IMR-90 (cell line): ENCODE measurements around the gene AKNA. TPM values are rescaled to one million over a fixed set of nuclear protein-coding genes. Genes with fewer than 3 reads are reported as not detected.

ENCODE experiments used
- ATAC-seq: fragments of 200-7000 bp; cut with Tn5 transposase; 2 replicates; pipeline ENCODE4 v1.9.1; 2020; ENCODE audit warnings: low read depth, mild to moderate bottlenecking, moderate library complexity
- BruUV-seq: library from RNA; stranded (reverse); fragments of 400-500 nt; replicated peaks from 2 replicates; lab custom pipeline; 2021; lab: Mats Ljungman, UMichigan
- CTCF ChIA-PET: fragments of 300-600 bp; formaldehyde crosslinking; extraction: SDS; loops from one replicate; lab custom pipeline; 2021; ENCODE audit warnings: antibody characterized with exemption; lab: Yijun Ruan, JAX
- POLR2A ChIA-PET: fragments of 300-600 bp; sonication (Branson Sonifier 250); formaldehyde crosslinking; loops from one replicate; lab custom pipeline; 2022; ENCODE audit warnings: antibody characterized with exemption; ENCODE audit not compliant: unreplicated experiment; lab: Charles Lee
- DNase-seq: peaks from one replicate; pipeline ENCODE4 v3.0.0; 2013
- H2AFZ ChIP-seq: replicated peaks from 2 replicates; pipeline ENCODE3; 2013; ENCODE audit warnings: low read length, mild to moderate bottlenecking; ENCODE audit not compliant: poor library complexity
- H2AK5ac ChIP-seq: 2 replicates; pipeline ENCODE4 v1.6.1; 2013; ENCODE audit warnings: low read depth, low read length, inconsistent platforms
- H2AK9ac ChIP-seq: replicated peaks from 2 replicates; pipeline ENCODE3; 2013; ENCODE audit warnings: mild to moderate bottlenecking, low read depth, low read length, moderate library complexity; ENCODE audit not compliant: poor library complexity
- H2BK120ac ChIP-seq: 2 replicates; pipeline ENCODE4 v1.6.1; 2013; ENCODE audit warnings: low read depth, low read length, inconsistent platforms
- H2BK15ac ChIP-seq: 3 replicates; pipeline ENCODE4 v1.6.1; 2013; ENCODE audit warnings: low read depth, low read length, inconsistent platforms
- H2BK20ac ChIP-seq: 2 replicates; pipeline ENCODE4 v1.6.1; 2013; ENCODE audit warnings: low read depth, mild to moderate bottlenecking, inconsistent platforms, low read length, moderate library complexity
- H2BK5ac ChIP-seq: 2 replicates; pipeline ENCODE4 v1.6.1; 2013; ENCODE audit warnings: mild to moderate bottlenecking, low read depth, low read length, inconsistent platforms; ENCODE audit not compliant: poor library complexity, severe bottlenecking
- H3K14ac ChIP-seq: replicated peaks from 2 replicates; pipeline ENCODE4 v1.6.1; 2013; ENCODE audit warnings: low read depth, low read length, inconsistent platforms
- H3K18ac ChIP-seq: 2 replicates; pipeline ENCODE4 v1.6.1; 2013; ENCODE audit warnings: low read depth, low read length, control low read depth
- H3K23ac ChIP-seq: 2 replicates; pipeline ENCODE4 v1.6.1; 2013; ENCODE audit warnings: low read depth, low read length, inconsistent platforms
- H3K27ac ChIP-seq: 2 replicates; pipeline ENCODE4 v1.5.1; 2013; ENCODE audit warnings: mild to moderate bottlenecking, control low read depth, low read length; ENCODE audit not compliant: insufficient read depth
- H3K27me3 ChIP-seq: 2 replicates; pipeline ENCODE4 v1.6.1; 2013; ENCODE audit warnings: low read length; ENCODE audit not compliant: control insufficient read depth, insufficient read depth
- H3K36me3 ChIP-seq: 2 replicates; pipeline ENCODE4 v1.6.1; 2013; ENCODE audit warnings: low read length, mixed read lengths; ENCODE audit not compliant: control insufficient read depth, insufficient read depth
- H3K4ac ChIP-seq: 2 replicates; pipeline ENCODE4 v1.6.1; 2013; ENCODE audit warnings: low read depth, low read length, inconsistent platforms
- H3K4me1 ChIP-seq: 2 replicates; pipeline ENCODE4 v1.6.1; 2013; ENCODE audit warnings: low read length, mixed read lengths; ENCODE audit not compliant: control insufficient read depth, insufficient read depth
- H3K4me2 ChIP-seq: 2 replicates; pipeline ENCODE4 v1.6.1; 2013; ENCODE audit warnings: low read depth, mild to moderate bottlenecking, control low read depth, low read length, moderate library complexity
- H3K4me3 ChIP-seq: 2 replicates; pipeline ENCODE4 v1.5.1; 2013; ENCODE audit warnings: low read depth, mild to moderate bottlenecking, control low read depth, low read length, moderate library complexity; ENCODE audit not compliant: insufficient read depth
- H3K56ac ChIP-seq: 2 replicates; pipeline ENCODE4 v1.6.1; 2013; ENCODE audit warnings: low read length, inconsistent platforms; ENCODE audit not compliant: insufficient read depth; ENCODE audit errors: extremely low read depth
- H3K79me1 ChIP-seq, 2 experiments: 2 replicates each; pipeline ENCODE4 v1.6.1; 2013; ENCODE audit warnings: low read length in 2 of 2, inconsistent platforms in 1 of 2, low read depth in 1 of 2
- H3K9ac ChIP-seq: 2 replicates; pipeline ENCODE4 v1.6.1; 2013; ENCODE audit warnings: low read depth, low read length, control low read depth
- H3K9me1 ChIP-seq: 2 replicates; pipeline ENCODE4 v1.6.1; 2013; ENCODE audit warnings: low read length, inconsistent platforms; ENCODE audit not compliant: insufficient read depth
- H3K9me3 ChIP-seq: 2 replicates; pipeline ENCODE4 v1.6.1; 2013; ENCODE audit warnings: low read length; ENCODE audit not compliant: control insufficient read depth, insufficient read depth
- H4K20me1 ChIP-seq: 2 replicates; pipeline ENCODE4 v1.6.1; 2013; ENCODE audit warnings: low read length, inconsistent platforms; ENCODE audit not compliant: insufficient read depth
- H4K5ac ChIP-seq: 2 replicates; pipeline ENCODE4 v1.6.1; 2013; ENCODE audit warnings: mild to moderate bottlenecking, low read depth, low read length, control low read depth
- H4K8ac ChIP-seq, 2 experiments: 2 replicates each; pipeline ENCODE4 v1.6.1; 2013; ENCODE audit warnings: low read depth in 2 of 2, low read length in 2 of 2, control low read depth in 1 of 2, inconsistent platforms in 1 of 2
- H4K91ac ChIP-seq: 2 replicates; pipeline ENCODE4 v1.6.1; 2013; ENCODE audit warnings: low read depth, low read length, inconsistent platforms; ENCODE audit not compliant: insufficient read depth
- BHLHE40 ChIP-seq: fragments of 150-350 bp; IDR thresholded peaks from 2 replicates; pipeline ENCODE4 v1.6.1; 2016; ENCODE audit warnings: mild to moderate bottlenecking, low read depth, low read length
- CHD1 ChIP-seq: IDR thresholded peaks from 2 replicates; pipeline ENCODE4 v1.6.1; 2012; ENCODE audit warnings: low read depth, low read length, improper control_type of control experiment
- CTCF ChIP-seq: conservative IDR thresholded peaks from 2 replicates; pipeline ENCODE4 v1.5.1; 2012; ENCODE audit warnings: mild to moderate bottlenecking, low read depth, low read length, improper control_type of control experiment
- FOS ChIP-seq: fragments of 150-350 bp; IDR thresholded peaks from 2 replicates; pipeline ENCODE4 v1.6.1; 2016; ENCODE audit warnings: low read depth, low read length
- MAFK ChIP-seq: IDR thresholded peaks from 2 replicates; pipeline ENCODE4 v1.6.1; 2012; ENCODE audit warnings: low read depth, low read length, improper control_type of control experiment
- MAZ ChIP-seq: IDR thresholded peaks from 2 replicates; pipeline ENCODE4 v1.6.1; 2012; ENCODE audit warnings: low read depth, mild to moderate bottlenecking, low read length, improper control_type of control experiment, moderate library complexity, borderline replicate concordance
- MXI1 ChIP-seq: IDR thresholded peaks from 2 replicates; pipeline ENCODE4 v1.6.1; 2012; ENCODE audit warnings: low read depth, mild to moderate bottlenecking, low read length, moderate library complexity, borderline replicate concordance
- NFE2L2 ChIP-seq: fragments of 150-350 bp; IDR thresholded peaks from 2 replicates; pipeline ENCODE4 v1.6.1; 2016; ENCODE audit warnings: low read depth, mild to moderate bottlenecking, low read length
- POLR2A ChIP-seq: IDR thresholded peaks from 2 replicates; pipeline ENCODE4 v1.6.1; 2012; ENCODE audit warnings: mild to moderate bottlenecking, low read depth, low read length
- RCOR1 ChIP-seq: IDR thresholded peaks from 2 replicates; pipeline ENCODE4 v1.6.1; 2012; ENCODE audit warnings: mild to moderate bottlenecking, low read length, improper control_type of control experiment; ENCODE audit not compliant: insufficient replicate concordance
- SMC3 ChIP-seq: fragments of 150-350 bp; IDR thresholded peaks from 2 replicates; pipeline ENCODE4 v1.6.1; 2016; ENCODE audit warnings: low read depth, mild to moderate bottlenecking, antibody characterized with exemption, low read length, moderate library complexity
- USF2 ChIP-seq: fragments of 150-350 bp; IDR thresholded peaks from 2 replicates; pipeline ENCODE4 v1.6.1; 2017; ENCODE audit warnings: mild to moderate bottlenecking, antibody characterized with exemption, low read length, low read depth
- WGBS, 2 experiments: methylation state at CpG; one replicate each; pipeline versions ENCODE4 v1.1.5 to v1.1.7; 2013; ENCODE audit warnings: missing lambda C conversion rate in 2 of 2; ENCODE audit not compliant: insufficient read length in 1 of 2; ENCODE audit errors: extremely low coverage in 2 of 2; 5-methylcytosine and 5-hydroxymethylcytosine counted together
- dilution Hi-C: fragments of 300-500 bp; cut with HindIII; formaldehyde crosslinking; loops from one replicate; pipeline ENCODE4 v1.14.3; 2018; ENCODE audit warnings: low sequenced_read_pairs; ENCODE audit not compliant: unreplicated experiment
- in situ Hi-C: fragments of 300-500 bp; cut with MboI; formaldehyde crosslinking; loops from 3 replicates; pipeline ENCODE4 v1.14.3; 2019; ENCODE audit warnings: low sequenced_read_pairs, inconsistent platforms, mixed read lengths
- intact Hi-C: fragments of 100-400 bp; cut with micrococcal nuclease; formaldehyde crosslinking; loops from 2 replicates; pipeline ENCODE4 v1.10.0; 2022
- polyA plus RNA-seq, 3 experiments: library from polyadenylated mRNA; depleted of rRNA; stranded (reverse); fragments of >200 nt; gene quantifications; 2 replicates each; pipeline ENCODE4 v1.2.3, GENCODE V29; 2012; ENCODE audit warnings: low replicate concordance in 1 of 3
- total RNA-seq: library from RNA; depleted of rRNA; stranded (reverse); fragments of >200 nt; gene quantifications from 2 replicates; pipeline ENCODE4 v1.2.3, GENCODE V29; 2012
- TF ChIP-seq, protein P1 (sequence below): fragments of 150-350 bp; IDR thresholded peaks from 2 replicates; pipeline ENCODE4 v1.6.1; 2016; ENCODE audit warnings: low read depth, mild to moderate bottlenecking, low read length, moderate library complexity, borderline replicate concordance

AKNA gene
- total and polyA plus RNA-seq, 2 of the 4 experiments (the other 2 are of a cell fraction), result 2.7 to 7.3 TPM

DNA sequence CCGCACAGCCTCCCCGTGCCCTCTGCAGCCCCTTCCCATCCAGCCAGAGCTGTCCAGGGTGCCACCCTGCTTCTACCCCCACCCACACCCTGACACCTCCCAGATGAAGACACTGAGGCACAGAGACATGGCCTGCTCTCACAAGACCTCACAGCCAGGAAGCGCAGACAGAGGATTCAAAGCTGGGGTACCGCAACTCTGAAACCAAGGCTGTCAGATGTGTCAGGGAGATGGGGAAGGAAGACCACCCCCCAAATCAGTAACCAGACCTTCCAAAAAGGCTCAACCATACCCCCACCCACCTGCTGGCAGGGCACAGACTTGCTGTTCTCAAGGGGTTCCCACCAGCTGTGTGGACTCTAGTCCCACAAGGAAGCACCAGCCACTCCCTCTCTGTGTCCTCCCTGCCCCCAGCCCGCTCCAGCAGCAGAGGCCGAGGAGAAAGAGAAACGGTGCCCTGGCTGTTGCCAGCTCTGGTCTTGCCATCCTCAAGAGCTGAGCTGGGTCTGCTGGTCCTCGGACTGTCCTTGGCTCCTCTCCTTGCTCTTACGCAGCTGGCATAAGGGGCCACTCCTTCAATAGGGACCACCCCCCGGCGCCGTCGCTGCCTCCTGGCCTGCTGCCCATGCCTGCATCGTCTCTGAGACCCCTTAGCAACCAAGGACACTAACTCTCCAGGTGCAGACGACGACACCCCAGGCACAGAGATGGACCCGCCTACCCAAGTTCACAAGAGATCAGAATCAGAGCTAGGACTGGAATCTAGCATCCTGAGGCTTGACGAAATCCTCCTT is 699 bp downstream of the AKNA start:
- Histone ChIP-seq H3K18ac (peak overlapping the region; percentile 30), H4K20me1 (peaks cover 21% of the 10 kb centered on the region; the same call in 1 of the 2 replicates), H3K14ac (peak overlapping the region; percentile 92), H3K23ac (peak overlapping the region; percentile 95), H3K79me1 (peaks cover 14 to 65% of the 10 kb centered on the region in 2 experiments), H2AFZ (peak overlapping the region; percentile 94), H3K4me3 (peak overlapping the region; percentile 51), H2AK5ac (peak overlapping the region; percentile 89), H4K8ac (peak overlapping the region; percentile 84 to 92), H3K9ac (peak overlapping the region; percentile 83), H4K5ac (peak overlapping the region; percentile 50), H3K4ac (peak overlapping the region; percentile 93), H3K56ac (peak overlapping the region; percentile 71), H2BK20ac (peak overlapping the region; percentile 43; the same call in 1 of the 2 replicates), H3K27ac (peak overlapping the region; percentile 88), H3K27me3 (no peaks in the 10 kb centered on the region), H4K91ac (peak overlapping the region; percentile 82), H3K9me1 (peaks cover 17% of the 10 kb centered on the region), H3K36me3 (no peaks in the 10 kb centered on the region), H2AK9ac (peak overlapping the region; percentile 97), H3K9me3 (no peaks in the 10 kb centered on the region), H2BK15ac (peak overlapping the region; percentile 28; the same call in 2 of the 3 replicates), H2BK120ac (peak overlapping the region; percentile 75), H3K4me1 (peaks cover 36% of the 10 kb centered on the region), H2BK5ac (peak overlapping the region; percentile 74), H3K4me2 (peak overlapping the region; percentile 85)
- dilution Hi-C loops, result no loop called here
- in situ Hi-C loops, result no loop called here
- BruUV-seq, result no TSS peak
- POLR2A ChIA-PET, result interaction anchor here (1.0 to 1.1 kb wide), 2 partner anchors 9 to 11 kb away, joined by 3 to 4 read pairs; no protein-coding TSS in a partner anchor
- DNase-seq (peak; percentile 17), ATAC-seq (peak; percentile 44)
- CTCF ChIA-PET, result interaction anchor here (0.6 to 1.2 kb wide), 2 partner anchors 48 to 731 kb away, joined by 3 to 9 read pairs; no protein-coding TSS in a partner anchor
- intact Hi-C loops, result no loop called here
- 2% methylated on average over 8 of the region's 18 CpGs; no CpG with 5 or more reads in 1 of the 2 experiments for WGBS, 2 experiments
- TF ChIP-seq USF2 (no peak), BHLHE40 (no peak), SMC3 (no peak), RCOR1 (no peak), CHD1 (no peak), MAZ (no peak), POLR2A (no peak), FOS (no peak), CTCF (no peak), MXI1 (no peak), MAFK (no peak), NFE2L2 (no peak)
- TF ChIP-seq, protein P1, sequence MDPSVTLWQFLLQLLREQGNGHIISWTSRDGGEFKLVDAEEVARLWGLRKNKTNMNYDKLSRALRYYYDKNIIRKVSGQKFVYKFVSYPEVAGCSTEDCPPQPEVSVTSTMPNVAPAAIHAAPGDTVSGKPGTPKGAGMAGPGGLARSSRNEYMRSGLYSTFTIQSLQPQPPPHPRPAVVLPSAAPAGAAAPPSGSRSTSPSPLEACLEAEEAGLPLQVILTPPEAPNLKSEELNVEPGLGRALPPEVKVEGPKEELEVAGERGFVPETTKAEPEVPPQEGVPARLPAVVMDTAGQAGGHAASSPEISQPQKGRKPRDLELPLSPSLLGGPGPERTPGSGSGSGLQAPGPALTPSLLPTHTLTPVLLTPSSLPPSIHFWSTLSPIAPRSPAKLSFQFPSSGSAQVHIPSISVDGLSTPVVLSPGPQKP, result no peak
